OCI-LY1 (cell line): ENCODE data around the gene USH2A.

Experiments used
- H2AFZ ChIP-seq: fragments of 200-600 bp; sonication (generic), shearing (Covaris generic); 2 replicates; pipeline ENCODE4 v1.6.0; 2014; ENCODE audit warnings: antibody characterized with exemption, mild to moderate bottlenecking, low read length
- H3F3A ChIP-seq: fragments of 200-600 bp; sonication (generic), shearing (Covaris generic); 2 replicates; pipeline ENCODE4 v1.6.0; 2014; ENCODE audit warnings: mild to moderate bottlenecking, antibody characterized with exemption, low read length, moderate library complexity; ENCODE audit not compliant: insufficient read depth
- H3K27ac ChIP-seq: fragments of 200-600 bp; sonication (generic); 2 replicates; pipeline ENCODE4 v1.5.1; 2014; ENCODE audit warnings: low read length, mixed run types, mild to moderate bottlenecking, low read depth; ENCODE audit not compliant: poor library complexity, severe bottlenecking
- H3K27me3 ChIP-seq: fragments of 200-600 bp; sonication (generic); 2 replicates; pipeline ENCODE4 v1.6.0; 2014; ENCODE audit warnings: antibody characterized with exemption, mild to moderate bottlenecking, low read length, moderate library complexity; ENCODE audit not compliant: insufficient read depth
- H3K36me3 ChIP-seq: fragments of 200-600 bp; sonication (generic); 2 replicates; pipeline ENCODE4 v1.6.1; 2014; ENCODE audit warnings: mild to moderate bottlenecking, antibody characterized with exemption, low read length, moderate library complexity, mixed read lengths; ENCODE audit not compliant: insufficient read depth
- H3K4me1 ChIP-seq: fragments of 200-600 bp; sonication (generic); 2 replicates; pipeline ENCODE4 v1.5.1; 2014; ENCODE audit warnings: mild to moderate bottlenecking, low read length, moderate library complexity; ENCODE audit not compliant: insufficient read depth, severe bottlenecking
- H3K4me2 ChIP-seq: fragments of 200-600 bp; sonication (generic), shearing (Covaris generic); 2 replicates; pipeline ENCODE4 v1.6.1; 2014; ENCODE audit warnings: low read length
- H3K4me3 ChIP-seq: fragments of 200-600 bp; sonication (generic); 2 replicates; pipeline ENCODE4 v1.5.1; 2014; ENCODE audit warnings: low read length, low read depth, mild to moderate bottlenecking, mixed read lengths; ENCODE audit not compliant: poor library complexity, severe bottlenecking
- H3K79me2 ChIP-seq: fragments of 200-600 bp; shearing (Covaris generic); 2 replicates; pipeline ENCODE4 v1.6.1; 2016; ENCODE audit warnings: mixed run types, low read length, mixed read lengths; ENCODE audit not compliant: insufficient read depth
- H3K9ac ChIP-seq: fragments of 200-600 bp; sonication (generic), shearing (Covaris generic); 2 replicates; pipeline ENCODE4 v1.6.1; 2014; ENCODE audit warnings: mild to moderate bottlenecking, low read length, mixed read lengths
- H3K9me2 ChIP-seq: fragments of 200-600 bp; sonication (generic), shearing (Covaris generic); 2 replicates; pipeline ENCODE4 v1.6.1; 2014; ENCODE audit warnings: low read depth, mild to moderate bottlenecking, low read length, mixed read lengths
- H3K9me3 ChIP-seq: fragments of 200-600 bp; shearing (Covaris generic); 2 replicates; pipeline ENCODE4 v1.6.1; 2014; ENCODE audit warnings: low read length, mixed read lengths
- H4K20me1 ChIP-seq: fragments of 200-600 bp; sonication (generic), shearing (Covaris generic); 2 replicates; pipeline ENCODE4 v1.6.0; 2016; ENCODE audit warnings: mild to moderate bottlenecking, low read length; ENCODE audit not compliant: insufficient read depth
- CTCF ChIP-seq: fragments of 200-600 bp; sonication (generic), shearing (Covaris generic); IDR thresholded peaks from 2 replicates; pipeline ENCODE4 v1.5.1; 2017; ENCODE audit warnings: mild to moderate bottlenecking, antibody characterized with exemption, low read length, moderate library complexity, mixed read lengths
- EZH2 ChIP-seq: fragments of 200-600 bp; sonication (generic), shearing (Covaris generic); IDR thresholded peaks from 2 replicates; pipeline ENCODE4 v1.8.0; 2017; ENCODE audit warnings: borderline replicate concordance, mixed run types, mild to moderate bottlenecking, antibody characterized with exemption, low read length, moderate library complexity, mixed read lengths

Gene USH2A

GRCh38 chr1:216246577-216247203, 176.6 kb downstream of the USH2A start:
- TF ChIP-seq EZH2 = no peak
- no peak for TF ChIP-seq CTCF
- Histone ChIP-seq H3K4me1 (no peaks in the 10 kb centered on the region), H4K20me1 (no peaks in the 10 kb centered on the region), H3K27me3 (no peaks in the 10 kb centered on the region), H3K9ac (no peak overlapping the region), H3K9me2 (no peaks in the 10 kb centered on the region), H3K4me2 (no peak overlapping the region), H3K9me3 (no peaks in the 10 kb centered on the region), H3K27ac (no peak overlapping the region), H3K4me3 (no peak overlapping the region), H3K79me2 (no peaks in the 10 kb centered on the region), H3F3A (no peaks in the 10 kb centered on the region), H2AFZ (no peak overlapping the region), H3K36me3 (no peaks in the 10 kb centered on the region)

DNA sequence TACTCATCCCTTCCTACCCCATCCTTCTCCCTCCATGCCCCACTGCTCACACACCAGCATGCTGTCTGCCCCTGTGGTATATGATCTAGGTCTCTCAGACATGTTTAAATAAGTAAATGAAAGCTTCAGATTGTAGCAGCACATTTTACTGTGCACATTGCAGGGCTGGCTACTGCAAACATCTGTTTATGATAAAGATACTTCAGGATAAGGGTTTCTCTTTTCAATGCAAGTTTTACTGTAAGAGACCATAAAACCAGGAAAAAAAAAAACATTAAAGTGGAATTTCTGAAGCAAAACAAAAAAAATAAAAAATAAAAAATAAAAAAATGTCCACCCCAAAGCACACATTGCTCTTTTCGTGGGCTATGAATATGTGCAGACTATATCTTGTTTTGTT, 184.4 kb downstream of the USH2A start:
- H3K9me3 ChIP-seq = no peaks in the 10 kb centered on the region
- no peak overlapping the region for H3K27ac ChIP-seq

GRCh38 chr1:216237927-216238542, 185.2 kb downstream of the USH2A start:
- H4K20me1 ChIP-seq = no peaks in the 10 kb centered on the region
- no peaks in the 10 kb centered on the region for H3K79me2 ChIP-seq
- no peaks in the 10 kb centered on the region for H3K27me3 ChIP-seq
- H3K9ac ChIP-seq = no peak overlapping the region
- H3K4me3 ChIP-seq = no peak overlapping the region
- H3K36me3 ChIP-seq = no peaks in the 10 kb centered on the region
- no peak overlapping the region for H3K4me2 ChIP-seq
- H2AFZ ChIP-seq = no peak overlapping the region
- no peaks in the 10 kb centered on the region for H3K9me3 ChIP-seq
- no peak for TF ChIP-seq CTCF
- no peak for TF ChIP-seq EZH2
- no peaks in the 10 kb centered on the region for H3K4me1 ChIP-seq
- no peaks in the 10 kb centered on the region for H3F3A ChIP-seq
- H3K27ac ChIP-seq = no peak overlapping the region
- H3K9me2 ChIP-seq = no peaks in the 10 kb centered on the region

More for the DNA sequence above, 184.4 kb downstream of the USH2A start:
- no peaks in the 10 kb centered on the region for H3K4me1 ChIP-seq
- H3K36me3 ChIP-seq = no peaks in the 10 kb centered on the region
- no peak overlapping the region for H3K9ac ChIP-seq
- H3F3A ChIP-seq = no peaks in the 10 kb centered on the region
- H3K4me3 ChIP-seq = no peak overlapping the region
- no peaks in the 10 kb centered on the region for H3K9me2 ChIP-seq
- H3K79me2 ChIP-seq = no peaks in the 10 kb centered on the region
- no peak overlapping the region for H2AFZ ChIP-seq
- H4K20me1 ChIP-seq = no peaks in the 10 kb centered on the region
- no peaks in the 10 kb centered on the region for H3K27me3 ChIP-seq
- H3K4me2 ChIP-seq = no peak overlapping the region
- no peak for TF ChIP-seq EZH2
- no peak for TF ChIP-seq CTCF
